GM19240 (cell line): Measurements from ENCODE around the gene HEMK1.

Experiments used
- DNase-seq: peaks from one replicate; pipeline ENCODE4 v3.0.0; 2011; ENCODE audit warnings: low spot score; ENCODE audit not compliant: insufficient read length

Gene HEMK1

GRCh38 chr3:50635066-50635465 is 65.7 kb downstream of the HEMK1 start:
- no peak for DNase-seq

- no peak for DNase-seq
These were observed 67.7 kb downstream of the HEMK1 start for GRCh38 chr3:50637011-50637410.

- DNase-seq = no peak
These were observed 68.6 kb downstream of the HEMK1 start for GRCh38 chr3:50637945-50638344.

- no peak for DNase-seq
These were observed 69.8 kb downstream of the HEMK1 start for GRCh38 chr3:50639055-50639494.

- DNase-seq = no peak
These were observed 73.1 kb downstream of the HEMK1 start for GRCh38 chr3:50642382-50642781.

GRCh38 chr3:50644561-50644960 is 75.2 kb downstream of the HEMK1 start:
- no peak for DNase-seq

- DNase-seq = no peak
These were observed 76.1 kb downstream of the HEMK1 start for GRCh38 chr3:50645378-50645777.
